GM13977 (cell line): ENCODE results near the gene ADAMTS17.

Experiments used
- DNase-seq: peaks from one replicate; pipeline ENCODE4 v3.0.0; 2012; ENCODE audit warnings: low spot score
- CTCF ChIP-seq: IDR thresholded peaks from 2 replicates; pipeline ENCODE4 v1.5.1; 2012; ENCODE audit warnings: mild to moderate bottlenecking, control low read depth; ENCODE audit not compliant: insufficient read depth; ENCODE audit errors: extremely low read depth, missing control alignments
- in situ Hi-C: fragments of 300-500 bp; cut with MboI; formaldehyde crosslinking; loops from one replicate; pipeline ENCODE4 v1.12.0; 2022; ENCODE audit warnings: low sequenced_read_pairs, low pct_unique_long_range_greater_than_20kb, mixed read lengths, inconsistent platforms; ENCODE audit not compliant: unreplicated experiment

The ADAMTS17 gene

GRCh38 chr15:100206643-100207042 is 135.1 kb downstream of the ADAMTS17 start:
- in situ Hi-C loops: no loop called here
- TF ChIP-seq CTCF: no peak
- DNase-seq: no peak

- in situ Hi-C loops: no loop called here
- no peak for DNase-seq
These were observed 136.1 kb downstream of the ADAMTS17 start for GRCh38 chr15:100205549-100206295.

GRCh38 chr15:100204771-100205170 is 137.0 kb downstream of the ADAMTS17 start:
- in situ Hi-C loops: no loop called here
- no peak for DNase-seq
- TF ChIP-seq CTCF: no peak

More at GRCh38 chr15:100205549-100206295, 136.1 kb downstream of the ADAMTS17 start:
- no peak for TF ChIP-seq CTCF

GRCh38 chr15:100204211-100204610 is 137.6 kb downstream of the ADAMTS17 start:
- no peak for DNase-seq
- TF ChIP-seq CTCF: no peak
- in situ Hi-C loops: no loop called here

- in situ Hi-C loops: no loop called here
- TF ChIP-seq CTCF: no peak
- DNase-seq: no peak
These were observed 139.3 kb downstream of the ADAMTS17 start for GRCh38 chr15:100202309-100202960.

GRCh38 chr15:100201376-100202280 is 140.1 kb downstream of the ADAMTS17 start:
- no peak for DNase-seq
- no peak for TF ChIP-seq CTCF
- in situ Hi-C loops: no loop called here
